ENCODE measurements around the gene CC2D2A.

GRCh38 chr4:15543537-15544247 is 74.0 kb downstream of the CC2D2A start:
- TF ChIP-seq, protein P1, sequence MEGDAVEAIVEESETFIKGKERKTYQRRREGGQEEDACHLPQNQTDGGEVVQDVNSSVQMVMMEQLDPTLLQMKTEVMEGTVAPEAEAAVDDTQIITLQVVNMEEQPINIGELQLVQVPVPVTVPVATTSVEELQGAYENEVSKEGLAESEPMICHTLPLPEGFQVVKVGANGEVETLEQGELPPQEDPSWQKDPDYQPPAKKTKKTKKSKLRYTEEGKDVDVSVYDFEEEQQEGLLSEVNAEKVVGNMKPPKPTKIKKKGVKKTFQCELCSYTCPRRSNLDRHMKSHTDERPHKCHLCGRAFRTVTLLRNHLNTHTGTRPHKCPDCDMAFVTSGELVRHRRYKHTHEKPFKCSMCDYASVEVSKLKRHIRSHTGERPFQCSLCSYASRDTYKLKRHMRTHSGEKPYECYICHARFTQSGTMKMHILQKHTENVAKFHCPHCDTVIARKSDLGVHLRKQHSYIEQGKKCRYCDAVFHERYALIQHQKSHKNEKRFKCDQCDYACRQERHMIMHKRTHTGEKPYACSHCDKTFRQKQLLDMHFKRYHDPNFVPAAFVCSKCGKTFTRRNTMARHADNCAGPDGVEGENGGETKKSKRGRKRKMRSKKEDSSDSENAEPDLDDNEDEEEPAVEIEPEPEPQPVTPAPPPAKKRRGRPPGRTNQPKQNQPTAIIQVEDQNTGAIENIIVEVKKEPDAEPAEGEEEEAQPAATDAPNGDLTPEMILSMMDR (conservative IDR thresholded peaks at IDR 0.05; ENCODE audit: low read length) = no peak
- TF ChIP-seq EZH2phosphoT487 (IDR thresholded peaks at IDR 0.05; ENCODE audit: borderline replicate concordance, low read depth, low read length) = no peak
